ENCODE measurements around the gene GFM1.
A peak's percentile ranks its signal among the peaks of the same experiment; 100 is the strongest.

GFM1 gene

GRCh38 chr3:158728851-158729250 lies 84.5 kb downstream of the GFM1 start:
- Histone ChIP-seq H3K27me3 (ENCODE audit: control insufficient read depth, insufficient read depth, low read length) (no peaks in the 10 kb centered on the region), H3K4me2 (ENCODE audit: low read length) (no peak overlapping the region), H3K4me1 (ENCODE audit: control insufficient read depth, insufficient read depth, low read length) (peaks cover 50% of the 10 kb centered on the region), H3K4me3 (ENCODE audit: low read length) (no peak overlapping the region), H3K9me3 (replicated peaks; ENCODE audit: low read length) (no peaks in the 10 kb centered on the region), H3K9ac (ENCODE audit: low read depth, low read length) (no peak overlapping the region), H3K36me3 (ENCODE audit: insufficient read depth, low read length) (no peaks in the 10 kb centered on the region)

- peak overlapping the region; percentile 75 for H3K4me3 ChIP-seq (ENCODE audit: low read length)
- peak overlapping the region; percentile 98 for H3K4me2 ChIP-seq (ENCODE audit: low read length)
- H3K36me3 ChIP-seq (ENCODE audit: insufficient read depth, low read length) = no peaks in the 10 kb centered on the region
- no peaks in the 10 kb centered on the region for H3K9me3 ChIP-seq (replicated peaks; ENCODE audit: low read length)
- no peaks in the 10 kb centered on the region for H3K27me3 ChIP-seq (ENCODE audit: control insufficient read depth, insufficient read depth, low read length)
- H3K9ac ChIP-seq (ENCODE audit: low read depth, low read length) = peak overlapping the region; percentile 74
- H3K4me1 ChIP-seq (ENCODE audit: control insufficient read depth, insufficient read depth, low read length) = peaks cover 26% of the 10 kb centered on the region
These were observed 87.2 kb downstream of the GFM1 start for GRCh38 chr3:158731486-158731885.

GRCh38 chr3:158731938-158732855 lies 87.9 kb downstream of the GFM1 start, which contains the start of gene RARRES1:
Gene RARRES1 (minus strand): TSS chr3:158732457. CDS start chr3:158732415, 42 bp downstream.
- peak within 1 kb of the TSS; percentile 98 for H3K4me2 ChIP-seq (ENCODE audit: low read length)
- peak within 1 kb of the TSS; percentile 74 for H3K9ac ChIP-seq (ENCODE audit: low read depth, low read length)
- no peaks in the 10 kb centered on the region for H3K36me3 ChIP-seq (ENCODE audit: insufficient read depth, low read length)
- H3K9me3 ChIP-seq (replicated peaks; ENCODE audit: low read length) = no peaks in the 10 kb centered on the region
- H3K27me3 ChIP-seq (ENCODE audit: control insufficient read depth, insufficient read depth, low read length) = no peaks in the 10 kb centered on the region
- peak within 1 kb of the TSS; percentile 75 for H3K4me3 ChIP-seq (ENCODE audit: low read length)
- H3K4me1 ChIP-seq (ENCODE audit: control insufficient read depth, insufficient read depth, low read length) = peaks cover 25% of the 10 kb centered on the region

GRCh38 chr3:158732856-158733200 lies 88.5 kb downstream of the GFM1 start:
- H3K27me3 ChIP-seq (ENCODE audit: control insufficient read depth, insufficient read depth, low read length) = no peaks in the 10 kb centered on the region
- H3K9ac ChIP-seq (ENCODE audit: low read depth, low read length) = peak overlapping the region; percentile 74

GRCh38 chr3:158733656-158734055 lies 89.3 kb downstream of the GFM1 start:
- Histone ChIP-seq H3K4me1 (ENCODE audit: control insufficient read depth, insufficient read depth, low read length) (peaks cover 17% of the 10 kb centered on the region), H3K4me3 (ENCODE audit: low read length) (no peak overlapping the region), H3K9ac (ENCODE audit: low read depth, low read length) (no peak overlapping the region), H3K4me2 (ENCODE audit: low read length) (no peak overlapping the region), H3K27me3 (ENCODE audit: control insufficient read depth, insufficient read depth, low read length) (no peaks in the 10 kb centered on the region), H3K36me3 (ENCODE audit: insufficient read depth, low read length) (no peaks in the 10 kb centered on the region), H3K9me3 (replicated peaks; ENCODE audit: low read length) (no peaks in the 10 kb centered on the region)

More at GRCh38 chr3:158732856-158733200, 88.5 kb downstream of the GFM1 start:
- Histone ChIP-seq H3K4me1 (ENCODE audit: control insufficient read depth, insufficient read depth, low read length) (peaks cover 21% of the 10 kb centered on the region), H3K4me3 (ENCODE audit: low read length) (peak overlapping the region; percentile 75), H3K9me3 (replicated peaks; ENCODE audit: low read length) (no peaks in the 10 kb centered on the region), H3K36me3 (ENCODE audit: insufficient read depth, low read length) (no peaks in the 10 kb centered on the region), H3K4me2 (ENCODE audit: low read length) (peak overlapping the region; percentile 98)

- Histone ChIP-seq H3K9me3 (replicated peaks; ENCODE audit: low read length) (no peaks in the 10 kb centered on the region), H3K4me2 (ENCODE audit: low read length) (no peak overlapping the region), H3K4me3 (ENCODE audit: low read length) (no peak overlapping the region), H3K4me1 (ENCODE audit: control insufficient read depth, insufficient read depth, low read length) (peaks cover 17% of the 10 kb centered on the region), H3K9ac (ENCODE audit: low read depth, low read length) (no peak overlapping the region), H3K36me3 (ENCODE audit: insufficient read depth, low read length) (no peaks in the 10 kb centered on the region), H3K27me3 (ENCODE audit: control insufficient read depth, insufficient read depth, low read length) (no peaks in the 10 kb centered on the region)
These were observed 91.1 kb downstream of the GFM1 start for GRCh38 chr3:158735296-158736033.

GRCh38 chr3:158737410-158737809 lies 93.1 kb downstream of the GFM1 start:
- Histone ChIP-seq H3K27me3 (ENCODE audit: control insufficient read depth, insufficient read depth, low read length) (no peaks in the 10 kb centered on the region), H3K9me3 (replicated peaks; ENCODE audit: low read length) (no peaks in the 10 kb centered on the region), H3K4me2 (ENCODE audit: low read length) (no peak overlapping the region), H3K9ac (ENCODE audit: low read depth, low read length) (no peak overlapping the region), H3K4me1 (ENCODE audit: control insufficient read depth, insufficient read depth, low read length) (peaks cover 5% of the 10 kb centered on the region), H3K36me3 (ENCODE audit: insufficient read depth, low read length) (no peaks in the 10 kb centered on the region), H3K4me3 (ENCODE audit: low read length) (no peak overlapping the region)

GRCh38 chr3:158737976-158738615 lies 93.8 kb downstream of the GFM1 start:
- Histone ChIP-seq H3K4me3 (ENCODE audit: low read length) (no peak overlapping the region), H3K9ac (ENCODE audit: low read depth, low read length) (no peak overlapping the region), H3K4me2 (ENCODE audit: low read length) (no peak overlapping the region), H3K36me3 (ENCODE audit: insufficient read depth, low read length) (no peaks in the 10 kb centered on the region), H3K4me1 (ENCODE audit: control insufficient read depth, insufficient read depth, low read length) (no peaks in the 10 kb centered on the region), H3K27me3 (ENCODE audit: control insufficient read depth, insufficient read depth, low read length) (no peaks in the 10 kb centered on the region), H3K9me3 (replicated peaks; ENCODE audit: low read length) (no peaks in the 10 kb centered on the region)

GRCh38 chr3:158738653-158739052 lies 94.3 kb downstream of the GFM1 start:
- no peak overlapping the region for H3K4me3 ChIP-seq (ENCODE audit: low read length)

GRCh38 chr3:158739078-158739477 lies 94.8 kb downstream of the GFM1 start:
- Histone ChIP-seq H3K9me3 (replicated peaks; ENCODE audit: low read length) (no peaks in the 10 kb centered on the region), H3K4me1 (ENCODE audit: control insufficient read depth, insufficient read depth, low read length) (no peaks in the 10 kb centered on the region), H3K9ac (ENCODE audit: low read depth, low read length) (no peak overlapping the region), H3K4me3 (ENCODE audit: low read length) (no peak overlapping the region), H3K27me3 (ENCODE audit: control insufficient read depth, insufficient read depth, low read length) (no peaks in the 10 kb centered on the region), H3K4me2 (ENCODE audit: low read length) (no peak overlapping the region), H3K36me3 (ENCODE audit: insufficient read depth, low read length) (no peaks in the 10 kb centered on the region)

More at GRCh38 chr3:158738653-158739052, 94.3 kb downstream of the GFM1 start:
- H3K9ac ChIP-seq (ENCODE audit: low read depth, low read length) = no peak overlapping the region
- no peaks in the 10 kb centered on the region for H3K36me3 ChIP-seq (ENCODE audit: insufficient read depth, low read length)
- no peaks in the 10 kb centered on the region for H3K4me1 ChIP-seq (ENCODE audit: control insufficient read depth, insufficient read depth, low read length)
- H3K27me3 ChIP-seq (ENCODE audit: control insufficient read depth, insufficient read depth, low read length) = no peaks in the 10 kb centered on the region
- H3K9me3 ChIP-seq (replicated peaks; ENCODE audit: low read length) = no peaks in the 10 kb centered on the region
- no peak overlapping the region for H3K4me2 ChIP-seq (ENCODE audit: low read length)

GRCh38 chr3:158739661-158740060 lies 95.3 kb downstream of the GFM1 start:
- Histone ChIP-seq H3K4me1 (ENCODE audit: control insufficient read depth, insufficient read depth, low read length) (no peaks in the 10 kb centered on the region), H3K9me3 (replicated peaks; ENCODE audit: low read length) (no peaks in the 10 kb centered on the region), H3K36me3 (ENCODE audit: insufficient read depth, low read length) (no peaks in the 10 kb centered on the region), H3K4me3 (ENCODE audit: low read length) (no peak overlapping the region), H3K27me3 (ENCODE audit: control insufficient read depth, insufficient read depth, low read length) (no peaks in the 10 kb centered on the region), H3K4me2 (ENCODE audit: low read length) (no peak overlapping the region), H3K9ac (ENCODE audit: low read depth, low read length) (no peak overlapping the region)
